NB4 (cell line): ENCODE measurements around the gene ZNF397.

Source experiments
- DNase-seq: peaks from one replicate; pipeline ENCODE4 v3.0.0; 2010; ENCODE audit warnings: low read depth
- H3K4me3 ChIP-seq: one replicate; pipeline ENCODE4 v1.5.1; 2011; ENCODE audit warnings: mild to moderate bottlenecking, low read depth, low read length, moderate library complexity
- CTCF ChIP-seq: IDR thresholded peaks from one replicate; pipeline ENCODE4 v1.5.1; 2012; ENCODE audit warnings: low read depth, low read length
- MAX ChIP-seq: IDR thresholded peaks from 2 replicates; pipeline ENCODE4 v1.6.1; 2011; ENCODE audit warnings: low read depth, low read length
- MYC ChIP-seq: IDR thresholded peaks from 2 replicates; pipeline ENCODE4 v1.6.1; 2011; ENCODE audit warnings: low read depth, low read length
- POLR2A ChIP-seq: IDR thresholded peaks from 2 replicates; pipeline ENCODE4 v1.6.1; 2011; ENCODE audit warnings: mild to moderate bottlenecking; ENCODE audit not compliant: insufficient read length; ENCODE audit errors: extremely low read depth

ZNF397 gene

GRCh38 chr18:35276267-35276666 is 35.4 kb downstream of the ZNF397 start:
- TF ChIP-seq MAX (no peak), CTCF (no peak)
- H3K4me3 ChIP-seq, result no peak overlapping the region
- DNase-seq, result no peak

GRCh38 chr18:35277633-35278032 is 36.8 kb downstream of the ZNF397 start:
- TF ChIP-seq POLR2A (no peak), MYC (no peak), CTCF (no peak), MAX (no peak)
- H3K4me3 ChIP-seq, result no peak overlapping the region
- no peak for DNase-seq

GRCh38 chr18:35278085-35278484 is 37.3 kb downstream of the ZNF397 start:
- H3K4me3 ChIP-seq, result no peak overlapping the region
- DNase-seq, result no peak
- TF ChIP-seq MYC (no peak), POLR2A (no peak), CTCF (no peak), MAX (no peak)

GRCh38 chr18:35278969-35279368 is 38.1 kb downstream of the ZNF397 start:
- TF ChIP-seq MAX (no peak), POLR2A (no peak), CTCF (no peak), MYC (no peak)
- H3K4me3 ChIP-seq, result no peak overlapping the region
- DNase-seq, result no peak

- no peak for DNase-seq
- TF ChIP-seq POLR2A (no peak), CTCF (no peak), MAX (no peak), MYC (no peak)
- no peak overlapping the region for H3K4me3 ChIP-seq
Measured at GRCh38 chr18:35282353-35282752, 41.5 kb downstream of the ZNF397 start.

GRCh38 chr18:35283923-35284794 is 43.3 kb downstream of the ZNF397 start:
- no peak overlapping the region for H3K4me3 ChIP-seq
- TF ChIP-seq MYC (no peak), CTCF (no peak), POLR2A (no peak), MAX (no peak)
- peak; percentile 22 for DNase-seq
